NT2/D1 (cell line): Measurements from ENCODE around the gene PLA2G3.

Experiments used
- SUZ12 ChIP-seq: IDR thresholded peaks from 2 replicates; pipeline ENCODE4 v1.6.1; 2011; ENCODE audit not compliant: insufficient read length, insufficient read depth; ENCODE audit errors: extremely low read depth
- ZNF274 ChIP-seq: IDR thresholded peaks from 2 replicates; pipeline ENCODE4 v1.6.1; 2011; ENCODE audit warnings: mild to moderate bottlenecking, low read depth, low read length

- TF ChIP-seq ZNF274, result no peak
- TF ChIP-seq SUZ12, result no peak
Observed at GRCh38 chr22:31139066-31139465, 1.2 kb downstream of the PLA2G3 start.
